Naive B cell (primary cell): ENCODE data around the gene NRP2. TPM values are rescaled to one million over a fixed set of nuclear protein-coding genes. Genes with fewer than 3 reads are reported as not detected.

Experiments
- ATAC-seq, 2 donors: fragments of 150-1000 bp; cut with Tn5 transposase; 2 replicates each; pipeline ENCODE4 v1.10.0; 2021; ENCODE audit warnings: low read depth in 2 of 2, mild to moderate bottlenecking in 2 of 2, moderate library complexity in 2 of 2
- DNase-seq: peaks from one replicate; pipeline ENCODE4 v3.0.0; 2022
- H3K27ac Mint-ChIP-seq, 6 donors: one replicate each; pipeline ENCODE4 v1.8.0; 2020 to 2022; ENCODE audit warnings: mild to moderate bottlenecking in 6 of 6, mixed read lengths in 6 of 6, moderate library complexity in 5 of 6, inconsistent platforms in 2 of 6
- H3K27me3 Mint-ChIP-seq, 3 donors: one replicate each; pipeline ENCODE4 v1.8.0; 2021 to 2022; ENCODE audit warnings: mixed read lengths in 3 of 3, mild to moderate bottlenecking in 1 of 3
- H3K36me3 Mint-ChIP-seq, 2 donors: one replicate each; pipeline ENCODE4 v1.8.0; 2020 to 2022; ENCODE audit warnings: mixed read lengths in 2 of 2, inconsistent platforms in 1 of 2, mild to moderate bottlenecking in 1 of 2
- H3K4me1 Mint-ChIP-seq, 3 donors: one replicate each; pipeline ENCODE4 v1.8.0; 2020 to 2022; ENCODE audit warnings: mixed read lengths in 3 of 3, inconsistent platforms in 1 of 3, mild to moderate bottlenecking in 1 of 3, moderate library complexity in 1 of 3
- H3K4me3 Mint-ChIP-seq, 8 donors: one replicate each; pipeline ENCODE4 v1.8.0; 2020 to 2022; ENCODE audit warnings: mild to moderate bottlenecking in 8 of 8, mixed read lengths in 8 of 8, moderate library complexity in 8 of 8, inconsistent platforms in 2 of 8
- H3K9me3 Mint-ChIP-seq, 7 donors: one replicate each; pipeline ENCODE4 v1.8.0; 2020 to 2022; ENCODE audit warnings: mixed read lengths in 7 of 7, mild to moderate bottlenecking in 5 of 7, inconsistent platforms in 2 of 7, moderate library complexity in 1 of 7
- polyA plus RNA-seq, 6 donors: library from polyadenylated mRNA; unstranded; fragments of 300-500 nt; fragmentation: Illumina TruSeq; gene quantifications; one replicate each; pipeline ENCODE4 v1.2.3, GENCODE V29; 2021; ENCODE audit warnings: low read depth in 6 of 6

NRP2 gene
- polyA plus RNA-seq, 6 donors from 2014 or later = 0.49 to 7.6 (median 2.0) TPM

- DNase-seq (no peak), ATAC-seq (no peak)
- H3K4me1 Mint-ChIP-seq = peaks cover 31 to 72% (median 64%) of the 10 kb centered on the region in 3 donors
- H3K4me3 Mint-ChIP-seq = peak overlapping the region in 4 of 8 donors; percentile 61 to 86 (median 72)
- peaks cover 0 to 2% (median 0%) of the 10 kb centered on the region in 7 donors for H3K9me3 Mint-ChIP-seq
- H3K27ac Mint-ChIP-seq = peak overlapping the region in 4 of 6 donors; percentile 75 to 100 (median 96)
- H3K27me3 Mint-ChIP-seq = no peaks in the 10 kb centered on the region
- H3K36me3 Mint-ChIP-seq = no peaks in the 10 kb centered on the region
Measured at GRCh38 chr2:205708231-205708631, 25.9 kb downstream of the NRP2 start.

GRCh38 chr2:205709319-205709718 lies 27.0 kb downstream of the NRP2 start:
- Mint-ChIP-seq H3K4me3 (peak overlapping the region in 1 of 8 donors; percentile 32), H3K27me3 (no peaks in the 10 kb centered on the region), H3K9me3 (peaks cover 0 to 2% (median 0%) of the 10 kb centered on the region in 7 donors), H3K27ac (peak overlapping the region in 5 of 6 donors; percentile 56 to 94 (median 69)), H3K36me3 (no peaks in the 10 kb centered on the region), H3K4me1 (peaks cover 38 to 77% (median 71%) of the 10 kb centered on the region in 3 donors)
- ATAC-seq (no peak), DNase-seq (no peak)

GRCh38 chr2:205712508-205712907 lies 30.2 kb downstream of the NRP2 start:
- Mint-ChIP-seq H3K27ac (peak overlapping the region in 5 of 6 donors; percentile 12 to 92 (median 74)), H3K4me1 (peaks cover 29 to 72% (median 59%) of the 10 kb centered on the region in 3 donors)
- peak; percentile 59 to 66 for ATAC-seq

GRCh38 chr2:205713086-205713485 lies 30.8 kb downstream of the NRP2 start:
- no peak for ATAC-seq
- H3K4me3 Mint-ChIP-seq = no peak overlapping the region
- no peak for DNase-seq
- peak overlapping the region in 5 of 6 donors; percentile 15 to 92 (median 47) for H3K27ac Mint-ChIP-seq
- H3K9me3 Mint-ChIP-seq = no peaks in the 10 kb centered on the region
- peaks cover 24 to 69% (median 53%) of the 10 kb centered on the region in 3 donors for H3K4me1 Mint-ChIP-seq
- peaks cover 0 to 1% (median 0%) of the 10 kb centered on the region in 3 donors for H3K27me3 Mint-ChIP-seq
- no peaks in the 10 kb centered on the region for H3K36me3 Mint-ChIP-seq

More at GRCh38 chr2:205712508-205712907, 30.2 kb downstream of the NRP2 start:
- Mint-ChIP-seq H3K4me3 (no peak overlapping the region), H3K36me3 (no peaks in the 10 kb centered on the region), H3K9me3 (no peaks in the 10 kb centered on the region), H3K27me3 (no peaks in the 10 kb centered on the region)
- peak; percentile 32 for DNase-seq

- ATAC-seq (peak; percentile 87 to 88), DNase-seq (peak; percentile 73)
- H3K4me1 Mint-ChIP-seq = peaks cover 21 to 58% (median 42%) of the 10 kb centered on the region in 3 donors
- peak overlapping the region; percentile 85 to 96 (median 94) for H3K27ac Mint-ChIP-seq
- peaks cover 0 to 5% (median 0%) of the 10 kb centered on the region in 3 donors for H3K27me3 Mint-ChIP-seq
- H3K36me3 Mint-ChIP-seq = no peaks in the 10 kb centered on the region
- H3K9me3 Mint-ChIP-seq = no peaks in the 10 kb centered on the region
- H3K4me3 Mint-ChIP-seq = peak overlapping the region in 7 of 8 donors; percentile 38 to 75 (median 58)
Measured at GRCh38 chr2:205714058-205714776, 31.9 kb downstream of the NRP2 start.

DNA sequence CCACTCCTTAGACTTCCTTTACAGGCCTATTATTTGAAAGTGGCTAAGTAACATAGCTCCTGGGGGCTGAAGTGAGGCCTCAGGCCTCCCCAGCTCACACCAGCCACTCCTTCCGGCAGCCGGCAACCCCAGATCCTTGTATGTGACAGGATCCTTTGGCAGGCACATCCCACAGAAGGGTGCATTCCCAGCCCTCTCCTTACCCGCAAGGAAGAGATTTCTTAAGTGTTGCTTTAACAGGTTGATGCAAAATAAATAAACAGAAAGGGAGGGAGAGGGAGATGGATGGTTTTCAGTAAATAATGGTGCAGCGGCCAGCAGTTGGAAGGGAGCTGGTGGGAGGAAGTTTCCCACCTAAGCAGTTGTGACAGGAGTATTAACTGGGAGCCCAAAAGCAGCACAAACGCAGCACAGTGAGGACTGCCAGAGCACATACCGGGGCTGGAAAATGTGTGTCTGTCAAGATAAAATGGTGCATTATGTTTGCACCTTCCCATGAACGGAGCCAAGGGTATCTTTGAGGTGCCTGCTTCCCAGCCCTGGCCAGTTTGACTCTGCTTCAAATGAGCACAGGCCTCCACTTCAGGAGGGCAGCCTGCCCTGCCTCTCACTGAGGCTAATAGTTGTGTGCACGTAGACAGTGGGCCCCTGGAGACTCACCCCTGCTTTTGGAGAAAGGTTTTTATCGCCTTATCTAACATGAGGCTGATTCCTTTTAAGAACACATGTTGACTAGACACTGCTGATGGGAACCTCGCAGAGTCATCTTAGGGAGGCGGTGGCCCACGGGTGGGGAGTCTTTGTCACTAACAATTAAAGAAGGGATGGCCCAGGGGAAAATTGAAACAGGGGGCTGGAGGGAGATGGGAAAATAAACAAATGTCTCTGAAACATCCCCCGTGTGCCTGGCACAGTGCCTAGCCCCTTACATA lies 32.8 kb downstream of the NRP2 start:
- no peak for ATAC-seq
- DNase-seq = no peak
- peak overlapping the region in 4 of 8 donors; percentile 38 to 75 (median 61) for H3K4me3 Mint-ChIP-seq
- peaks cover 0 to 5% (median 0%) of the 10 kb centered on the region in 3 donors for H3K27me3 Mint-ChIP-seq
- no peaks in the 10 kb centered on the region for H3K36me3 Mint-ChIP-seq
- no peaks in the 10 kb centered on the region for H3K9me3 Mint-ChIP-seq
- H3K4me1 Mint-ChIP-seq = peaks cover 18 to 50% (median 37%) of the 10 kb centered on the region in 3 donors
- H3K27ac Mint-ChIP-seq = peak overlapping the region; percentile 72 to 95 (median 90)

- ATAC-seq (no peak), DNase-seq (no peak)
- Mint-ChIP-seq H3K27ac (peak overlapping the region; percentile 34 to 89 (median 77)), H3K4me1 (peaks cover 18 to 47% (median 37%) of the 10 kb centered on the region in 3 donors), H3K4me3 (peak overlapping the region in 1 of 8 donors; percentile 20), H3K9me3 (no peaks in the 10 kb centered on the region), H3K36me3 (no peaks in the 10 kb centered on the region), H3K27me3 (peaks cover 0 to 5% (median 0%) of the 10 kb centered on the region in 3 donors)
Measured at GRCh38 chr2:205715831-205716525, 33.7 kb downstream of the NRP2 start.

- Mint-ChIP-seq H3K27ac (peak overlapping the region in 3 of 6 donors; percentile 1 to 74 (median 31)), H3K36me3 (no peaks in the 10 kb centered on the region), H3K4me3 (no peak overlapping the region), H3K4me1 (peaks cover 28 to 50% (median 43%) of the 10 kb centered on the region in 3 donors), H3K9me3 (no peaks in the 10 kb centered on the region), H3K27me3 (peaks cover 0 to 5% (median 0%) of the 10 kb centered on the region in 3 donors)
- DNase-seq (no peak), ATAC-seq (no peak)
Measured at GRCh38 chr2:205717175-205717846, 35.0 kb downstream of the NRP2 start.

DNA sequence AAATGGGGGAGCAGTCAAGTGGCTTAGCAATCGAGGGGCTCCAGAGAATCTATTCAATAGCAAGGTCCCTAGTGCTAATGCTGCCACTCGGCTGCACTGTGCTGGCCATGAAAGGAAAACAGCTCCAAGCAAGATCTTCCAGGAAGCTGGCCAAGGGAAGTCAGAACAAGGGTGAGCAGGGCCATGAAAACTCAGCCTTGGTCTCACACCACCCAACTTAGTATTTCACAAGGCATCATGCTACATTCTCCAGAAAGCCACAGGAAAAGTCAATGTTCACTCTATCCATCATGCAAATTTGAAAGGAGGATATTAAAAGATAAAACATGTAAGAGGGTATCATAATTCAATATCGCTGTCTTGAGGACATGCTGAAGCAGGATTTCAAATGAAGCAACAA lies 35.7 kb downstream of the NRP2 start:
- ATAC-seq (no peak), DNase-seq (no peak)
- H3K27ac Mint-ChIP-seq = peak overlapping the region in 1 of 6 donors; percentile 1
- peaks cover 28 to 47% (median 40%) of the 10 kb centered on the region in 3 donors for H3K4me1 Mint-ChIP-seq
- H3K27me3 Mint-ChIP-seq = peaks cover 0 to 5% (median 0%) of the 10 kb centered on the region in 3 donors
- H3K9me3 Mint-ChIP-seq = no peaks in the 10 kb centered on the region
- no peak overlapping the region for H3K4me3 Mint-ChIP-seq
- no peaks in the 10 kb centered on the region for H3K36me3 Mint-ChIP-seq

GRCh38 chr2:205719847-205720246 lies 37.5 kb downstream of the NRP2 start:
- H3K9me3 Mint-ChIP-seq = no peaks in the 10 kb centered on the region
- no peaks in the 10 kb centered on the region for H3K36me3 Mint-ChIP-seq
- peak overlapping the region in 1 of 6 donors; percentile 56 for H3K27ac Mint-ChIP-seq
- H3K4me1 Mint-ChIP-seq = peaks cover 16 to 35% (median 24%) of the 10 kb centered on the region in 3 donors
- peaks cover 0 to 5% (median 0%) of the 10 kb centered on the region in 3 donors for H3K27me3 Mint-ChIP-seq
- no peak overlapping the region for H3K4me3 Mint-ChIP-seq
- ATAC-seq = no peak
- no peak for DNase-seq

DNA sequence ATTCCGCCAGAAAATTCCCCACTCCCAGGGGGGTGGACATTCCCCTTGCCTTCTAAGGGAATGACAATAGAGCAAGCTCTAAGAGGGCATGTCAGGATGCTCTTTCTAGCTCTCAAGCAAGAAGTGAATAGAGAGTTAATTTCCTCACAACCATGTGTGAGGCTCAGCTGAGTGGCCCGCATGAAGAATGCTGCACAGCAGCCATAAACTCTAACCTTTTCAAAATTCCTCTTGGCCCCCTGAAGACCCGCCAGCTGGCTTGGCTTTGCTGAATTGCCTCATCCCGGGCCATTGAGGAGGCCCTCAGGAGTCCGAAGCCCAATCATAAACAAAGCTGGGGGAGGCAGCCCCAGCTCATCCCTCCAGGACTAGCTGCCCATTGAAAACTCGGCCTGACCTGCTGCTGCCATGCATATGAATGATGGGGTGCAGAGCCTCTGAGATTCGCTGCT lies 38.2 kb downstream of the NRP2 start:
- no peak for ATAC-seq
- H3K27ac Mint-ChIP-seq = peak overlapping the region in 1 of 6 donors; percentile 29

GRCh38 chr2:205721057-205721449 lies 38.8 kb downstream of the NRP2 start:
- no peaks in the 10 kb centered on the region for H3K9me3 Mint-ChIP-seq
- peak overlapping the region in 1 of 8 donors; percentile 58 for H3K4me3 Mint-ChIP-seq
- H3K27me3 Mint-ChIP-seq = peaks cover 0 to 5% (median 0%) of the 10 kb centered on the region in 3 donors
- H3K27ac Mint-ChIP-seq = peak overlapping the region in 1 of 6 donors; percentile 4
- ATAC-seq = peak; percentile 13 to 42
- H3K4me1 Mint-ChIP-seq = peaks cover 14 to 23% (median 14%) of the 10 kb centered on the region in 3 donors
- peaks cover 0 to 7% of the 10 kb centered on the region in 2 donors for H3K36me3 Mint-ChIP-seq
- no peak for DNase-seq

More for the DNA sequence above, 38.2 kb downstream of the NRP2 start:
- Mint-ChIP-seq H3K4me3 (no peak overlapping the region), H3K4me1 (peaks cover 14 to 29% (median 19%) of the 10 kb centered on the region in 3 donors), H3K9me3 (no peaks in the 10 kb centered on the region), H3K36me3 (peaks cover 0 to 1% of the 10 kb centered on the region in 2 donors), H3K27me3 (peaks cover 0 to 5% (median 0%) of the 10 kb centered on the region in 3 donors)
- DNase-seq = no peak
